Gastroesophageal sphincter (tissue), 4 donors: Measurements from ENCODE around the gene POR. TPM values are rescaled to one million over a fixed set of nuclear protein-coding genes. Genes with fewer than 3 reads are reported as not detected.
"Not testable (repeated sequence)": the region's sequence is repeated elsewhere in the genome, so short reads cannot be mapped to it uniquely, and the experiment has no call there.

Experiments
- ATAC-seq: fragments of 150-250 bp; one replicate; pipeline ENCODE4 v1.9.1; 2016; ENCODE audit warnings: mild to moderate bottlenecking, moderate library complexity
- H3K27ac ChIP-seq, 4 donors: fragments of 200-600 bp; sonication (generic) in 3 of 4; 1 replicate in 3 of 4; 2 replicates in 1 of 4; pipeline ENCODE4 v1.5.1; 2016 to 2019
- H3K27me3 ChIP-seq: fragments of 200-600 bp; sonication (generic); one replicate; pipeline ENCODE4 v1.5.1; 2019
- H3K36me3 ChIP-seq, 2 donors: fragments of 200-600 bp; sonication (generic); one replicate each; pipeline ENCODE4 v1.5.1; 2019; ENCODE audit warnings: control low read depth in 1 of 2
- H3K4me1 ChIP-seq, 3 donors: fragments of 200-600 bp; sonication (generic); 1 replicate in 2 of 3; 2 replicates in 1 of 3; pipeline ENCODE4 v1.5.1; 2016 to 2019; ENCODE audit warnings: control low read depth in 2 of 3
- H3K4me3 ChIP-seq, 2 donors: fragments of 200-600 bp; sonication (generic); one replicate each; pipeline ENCODE4 v1.5.1; 2019; ENCODE audit warnings: mild to moderate bottlenecking in 1 of 2, moderate library complexity in 1 of 2
- H3K9me3 ChIP-seq, 3 donors: fragments of 200-600 bp; sonication (generic); one replicate each; pipeline ENCODE4 v1.5.1; 2017 to 2019; ENCODE audit warnings: control low read depth in 2 of 3
- EP300 ChIP-seq: sonication (generic); formaldehyde crosslinking; IDR thresholded peaks from one replicate; pipeline ENCODE4 v1.6.1; 2017; ENCODE audit warnings: antibody characterized with exemption, mild to moderate bottlenecking
- POLR2A ChIP-seq, 2 donors: fragments of 450-650 bp; IDR thresholded peaks; one replicate each; pipeline ENCODE4 v1.6.1; 2017; ENCODE audit warnings: antibody characterized with exemption in 2 of 2, mild to moderate bottlenecking in 2 of 2, moderate library complexity in 1 of 2
- POLR2AphosphoS5 ChIP-seq: sonication (generic); formaldehyde crosslinking; IDR thresholded peaks from one replicate; pipeline ENCODE4 v1.6.1; 2017; ENCODE audit warnings: antibody characterized with exemption
- WGBS, 2 donors: methylation state at CpG; one replicate each; pipeline ENCODE4 v1.1.5; 2018; ENCODE audit warnings: low coverage in 1 of 2; 5-methylcytosine and 5-hydroxymethylcytosine counted together
- total RNA-seq, 4 donors: library from RNA; depleted of rRNA; stranded (reverse); fragments of >200 nt; gene quantifications; one replicate each; pipeline ENCODE4 v1.1.0, GENCODE V29; 2016
- TF ChIP-seq, protein P1 (sequence below), 4 experiments: fragments of 200-600 bp in 2 of 4; fragments of 450-650 bp in 2 of 4; sonication (generic) in 1 of 4; IDR thresholded peaks; one replicate each; pipeline ENCODE4 v1.5.1; 2017 to 2019; ENCODE audit warnings: antibody characterized with exemption in 4 of 4, mild to moderate bottlenecking in 2 of 4, moderate library complexity in 2 of 4

Gene POR
- total RNA-seq, 4 donors from 2014 or later, result 31.5 to 54.3 (median 47.7) TPM

GRCh38 chr7:75887669-75888369, 27.1 kb upstream of the POR start:
- Histone ChIP-seq H3K36me3 (peaks cover 0 to 62% of the 10 kb centered on the region in 2 donors), H3K27ac (no peak overlapping the region), H3K27me3 (no peaks in the 10 kb centered on the region), H3K4me1 (peaks cover 0 to 17% (median 0%) of the 10 kb centered on the region in 3 donors), H3K4me3 (no peak overlapping the region), H3K9me3 (no peaks in the 10 kb centered on the region)
- 93 to 94% methylated on average over 4 to 6 of the region's 13 CpGs for WGBS, 2 donors
- ATAC-seq, result no peak
- TF ChIP-seq EP300 (no peak), POLR2AphosphoS5 (no peak), POLR2A (IDR thresholded peaks at IDR 0.05) (no peak)
- TF ChIP-seq, protein P1, sequence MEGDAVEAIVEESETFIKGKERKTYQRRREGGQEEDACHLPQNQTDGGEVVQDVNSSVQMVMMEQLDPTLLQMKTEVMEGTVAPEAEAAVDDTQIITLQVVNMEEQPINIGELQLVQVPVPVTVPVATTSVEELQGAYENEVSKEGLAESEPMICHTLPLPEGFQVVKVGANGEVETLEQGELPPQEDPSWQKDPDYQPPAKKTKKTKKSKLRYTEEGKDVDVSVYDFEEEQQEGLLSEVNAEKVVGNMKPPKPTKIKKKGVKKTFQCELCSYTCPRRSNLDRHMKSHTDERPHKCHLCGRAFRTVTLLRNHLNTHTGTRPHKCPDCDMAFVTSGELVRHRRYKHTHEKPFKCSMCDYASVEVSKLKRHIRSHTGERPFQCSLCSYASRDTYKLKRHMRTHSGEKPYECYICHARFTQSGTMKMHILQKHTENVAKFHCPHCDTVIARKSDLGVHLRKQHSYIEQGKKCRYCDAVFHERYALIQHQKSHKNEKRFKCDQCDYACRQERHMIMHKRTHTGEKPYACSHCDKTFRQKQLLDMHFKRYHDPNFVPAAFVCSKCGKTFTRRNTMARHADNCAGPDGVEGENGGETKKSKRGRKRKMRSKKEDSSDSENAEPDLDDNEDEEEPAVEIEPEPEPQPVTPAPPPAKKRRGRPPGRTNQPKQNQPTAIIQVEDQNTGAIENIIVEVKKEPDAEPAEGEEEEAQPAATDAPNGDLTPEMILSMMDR (IDR thresholded peaks at IDR 0.05), result no peak

DNA sequence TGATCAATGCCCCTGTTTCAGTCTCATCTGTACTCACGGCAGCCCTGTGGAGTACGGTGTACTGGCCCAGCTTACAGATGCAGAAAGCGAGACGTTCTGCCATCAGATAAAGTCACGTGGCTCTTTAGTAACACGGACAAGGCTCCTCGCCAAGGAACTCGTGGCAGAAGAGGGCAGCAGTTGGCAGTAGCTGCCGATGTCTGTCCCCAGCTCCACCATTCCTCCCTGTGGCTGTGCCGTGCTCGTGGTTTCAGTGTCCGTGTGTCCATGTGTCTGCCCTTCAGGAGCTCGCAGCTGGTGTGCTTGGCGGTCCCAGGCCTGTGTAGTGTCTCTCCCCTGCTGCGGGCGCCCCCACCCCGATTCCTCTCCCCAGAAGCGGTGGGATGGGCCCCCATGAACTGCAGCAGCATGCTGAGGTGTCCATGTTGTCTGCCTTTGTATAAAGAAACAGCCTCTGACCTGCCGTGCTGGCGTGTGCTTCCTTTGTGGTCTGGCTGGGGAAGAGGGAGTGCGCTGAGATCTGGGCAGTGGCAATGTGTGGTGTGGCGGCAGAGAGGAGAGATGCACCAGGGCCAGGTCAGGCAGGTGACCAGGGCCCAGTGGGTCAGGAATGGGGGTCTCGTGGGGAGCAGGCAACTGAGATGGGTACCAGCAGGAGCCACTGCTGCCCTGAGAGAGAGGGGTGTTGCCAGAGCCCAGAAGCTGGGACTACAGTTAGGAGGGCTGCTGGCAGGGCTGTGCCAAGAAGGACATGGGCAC, 26.3 kb upstream of the POR start:
- Histone ChIP-seq H3K36me3 (peaks cover 0 to 54% of the 10 kb centered on the region in 2 donors), H3K27ac (no peak overlapping the region), H3K9me3 (no peaks in the 10 kb centered on the region), H3K27me3 (no peaks in the 10 kb centered on the region), H3K4me1 (peaks cover 0 to 17% (median 0%) of the 10 kb centered on the region in 3 donors), H3K4me3 (no peak overlapping the region)
- ATAC-seq, result no peak
- TF ChIP-seq EP300 (no peak), POLR2A (IDR thresholded peaks at IDR 0.05) (no peak), POLR2AphosphoS5 (no peak)
- TF ChIP-seq, protein P1 (IDR thresholded peaks at IDR 0.05), result no peak
- 76% methylated on average over 3 of the region's 23 CpGs; no CpG with 5 or more reads in 1 of the 2 donors for WGBS, 2 donors

- Histone ChIP-seq H3K27ac (no peak overlapping the region), H3K4me3 (no peak overlapping the region), H3K4me1 (peaks cover 0 to 17% (median 0%) of the 10 kb centered on the region in 3 donors), H3K27me3 (no peaks in the 10 kb centered on the region), H3K9me3 (no peaks in the 10 kb centered on the region), H3K36me3 (peaks cover 0 to 47% of the 10 kb centered on the region in 2 donors)
- 89% methylated on average over 1 of the region's 11 CpGs; no CpG with 5 or more reads in 1 of the 2 donors for WGBS, 2 donors
- no peak for TF ChIP-seq POLR2A (IDR thresholded peaks at IDR 0.05)
- TF ChIP-seq POLR2AphosphoS5, result no peak
- TF ChIP-seq, protein P1 (IDR thresholded peaks at IDR 0.05), result no peak
- no peak for TF ChIP-seq EP300
- no peak for ATAC-seq
Observed at GRCh38 chr7:75889223-75889825, 25.6 kb upstream of the POR start.

GRCh38 chr7:75889826-75890225, 25.1 kb upstream of the POR start:
- Histone ChIP-seq H3K27ac (no peak overlapping the region), H3K27me3 (no peaks in the 10 kb centered on the region), H3K9me3 (no peaks in the 10 kb centered on the region), H3K4me3 (no peak overlapping the region), H3K4me1 (peaks cover 0 to 17% (median 0%) of the 10 kb centered on the region in 3 donors), H3K36me3 (peaks cover 0 to 42% of the 10 kb centered on the region in 2 donors)
- TF ChIP-seq, protein P1 (IDR thresholded peaks at IDR 0.05), result no peak
- TF ChIP-seq POLR2AphosphoS5, result no peak
- no peak for TF ChIP-seq POLR2A (IDR thresholded peaks at IDR 0.05)
- TF ChIP-seq EP300, result no peak
- 61 to 93% methylated on average over 4 to 9 of the region's 11 CpGs for WGBS, 2 donors
- no peak for ATAC-seq

- ATAC-seq, H3K27ac ChIP-seq, H3K4me3 ChIP-seq, H3K27me3 ChIP-seq, H3K9me3 ChIP-seq: not testable (repeated sequence)
- H3K4me1 ChIP-seq, result peaks cover 0 to 17% (median 0%) of the 10 kb centered on the region in 3 donors
- peaks cover 0 to 28% of the 10 kb centered on the region in 2 donors for H3K36me3 ChIP-seq
- WGBS, 2 donors, result 70 to 82% methylated on average over 6 to 7 of the region's 7 CpGs
Observed at GRCh38 chr7:75891237-75891636, 23.7 kb upstream of the POR start.
